HCEC 1CT (cell line): ENCODE measurements around the gene GRIFIN.
"Not testable (repeated sequence)": the region's sequence is repeated elsewhere in the genome, so short reads cannot be mapped to it uniquely, and the experiment has no call there.

Experiments used
- DNase-seq: peaks from one replicate; pipeline ENCODE4 v3.0.0-alpha.2; 2017

GRIFIN gene

GRCh38 chr7:2477447-2478398 lies 1.5 kb upstream of the GRIFIN start:
- peak; percentile 54 for DNase-seq

DNA sequence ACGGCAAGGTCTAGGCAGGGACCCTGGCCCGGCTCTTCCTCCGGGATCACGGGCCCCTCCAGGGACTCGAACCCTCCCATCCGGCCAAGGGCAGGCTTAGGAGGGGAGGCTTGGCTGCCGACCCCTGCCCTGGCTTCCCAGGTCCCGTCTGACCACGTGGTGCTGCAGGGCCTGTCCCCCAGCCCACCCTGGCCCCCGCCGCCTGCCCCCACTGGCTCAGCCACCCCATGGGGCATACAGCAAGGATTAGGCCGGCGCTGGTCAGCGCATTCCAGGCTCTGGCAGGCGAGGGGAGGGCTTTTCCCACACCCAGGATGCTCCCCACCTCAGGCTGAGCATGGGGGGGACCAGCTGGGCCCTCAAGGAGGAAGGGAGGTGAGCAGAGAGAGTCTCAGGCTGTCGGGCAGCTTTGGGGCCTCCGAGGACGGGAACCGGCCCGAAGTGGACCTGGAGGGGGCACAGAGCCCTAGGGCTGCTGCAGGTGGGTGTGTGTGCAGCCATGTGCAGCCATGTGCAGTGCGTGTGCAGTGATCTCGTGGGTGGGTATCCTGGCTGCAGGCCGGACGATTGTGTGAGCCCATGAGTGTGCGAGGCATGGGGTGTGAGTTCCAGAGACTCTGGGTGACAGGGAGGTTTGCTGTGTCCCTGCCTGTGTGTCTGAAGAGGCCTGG lies 713 bp upstream of the GRIFIN start:
- DNase-seq, result no peak

DNA sequence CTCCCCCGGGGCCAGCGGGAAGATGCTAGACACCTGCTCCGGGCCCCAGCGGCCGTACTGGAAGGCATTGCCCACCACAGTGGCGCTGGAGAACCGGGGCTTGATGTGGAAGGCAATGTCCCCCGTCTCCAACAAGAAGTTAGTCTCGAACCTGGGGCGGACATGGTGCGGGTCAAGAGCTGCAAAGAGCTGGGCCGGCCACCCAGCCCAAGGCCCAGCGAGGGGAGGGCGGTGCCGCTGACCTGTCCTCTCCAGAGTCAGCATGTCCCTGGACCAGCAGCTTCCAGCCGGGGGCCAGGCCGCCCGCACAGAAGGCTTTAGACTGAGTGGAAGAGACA lies 551 bp downstream of the GRIFIN start:
- no peak for DNase-seq

- no peak for DNase-seq
Measured at GRCh38 chr7:2474813-2475677, 1.2 kb downstream of the GRIFIN start.

GRCh38 chr7:2474224-2474623 lies 2.0 kb downstream of the GRIFIN start:
- no peak for DNase-seq

- no peak for DNase-seq
Measured at GRCh38 chr7:2473496-2474180, 2.6 kb downstream of the GRIFIN start.

GRCh38 chr7:2472739-2473138 lies 3.5 kb downstream of the GRIFIN start:
- no peak for DNase-seq

GRCh38 chr7:2471396-2471795 lies 4.8 kb downstream of the GRIFIN start:
- no peak for DNase-seq

GRCh38 chr7:2471022-2471329 lies 5.2 kb downstream of the GRIFIN start:
- peak; percentile 35 for DNase-seq

DNA sequence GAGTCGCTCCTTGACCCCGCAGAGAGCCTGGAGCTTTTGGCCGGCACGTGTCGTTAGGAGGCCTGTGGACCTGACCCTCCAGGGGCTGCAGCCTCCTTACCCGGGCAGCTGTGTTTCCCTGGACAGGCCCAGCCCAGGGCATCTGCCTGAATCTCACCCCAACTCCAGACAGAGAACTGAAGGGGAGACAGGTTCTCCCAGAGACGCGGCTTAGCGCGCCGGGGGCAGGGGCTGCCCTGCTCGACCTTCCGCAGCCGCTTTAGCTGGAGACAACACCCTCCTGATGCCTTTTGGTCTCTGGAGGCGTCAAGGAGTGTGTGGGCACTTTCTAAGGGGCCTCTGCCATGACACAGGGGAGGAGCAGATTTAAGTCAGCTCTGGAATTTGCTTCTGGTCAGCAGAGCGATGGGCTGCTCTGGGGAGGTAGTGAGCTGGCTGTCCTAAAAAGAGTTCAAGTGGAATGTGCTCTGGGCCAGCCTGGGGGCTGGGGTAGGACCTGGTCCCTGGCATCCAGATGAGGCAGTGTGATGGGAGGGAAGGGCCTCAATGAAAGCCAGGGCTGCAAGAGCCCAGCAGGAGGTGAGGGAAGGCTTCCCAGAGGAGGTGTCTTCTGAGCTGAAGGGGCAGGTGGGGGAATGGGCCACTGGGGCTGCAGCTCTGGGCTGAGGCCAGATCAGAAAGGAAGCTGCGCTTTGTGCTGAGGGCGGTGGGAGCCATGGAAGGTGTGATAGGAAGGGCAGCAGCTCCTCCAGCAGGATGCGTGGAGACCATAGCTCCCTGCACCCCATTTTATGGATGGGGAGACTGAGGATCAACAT lies 5.8 kb downstream of the GRIFIN start:
- no peak for DNase-seq

- DNase-seq, result not testable (repeated sequence)
Measured at GRCh38 chr7:2469460-2470203, 6.6 kb downstream of the GRIFIN start.

DNA sequence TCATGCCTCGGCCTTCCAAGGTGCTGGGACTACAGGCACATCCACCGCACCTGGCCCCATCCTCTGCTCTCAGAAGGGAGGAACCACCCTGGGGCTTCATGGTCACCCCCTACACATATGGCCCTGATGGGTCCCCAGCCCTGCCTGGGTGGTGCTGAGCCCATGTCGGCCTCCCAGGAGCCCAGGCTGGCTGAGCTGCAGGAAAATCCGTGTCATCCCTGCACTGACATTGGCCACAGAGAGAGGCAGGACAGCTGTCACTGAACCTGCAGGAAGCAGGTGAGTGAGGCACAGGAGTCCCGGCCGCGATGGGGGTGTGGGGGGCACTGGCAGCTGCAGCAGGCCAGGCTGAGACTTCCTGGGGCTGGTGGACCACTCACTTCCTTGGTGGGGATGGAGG lies 8.0 kb downstream of the GRIFIN start:
- DNase-seq, result no peak

GRCh38 chr7:2466675-2467074 lies 9.5 kb downstream of the GRIFIN start:
- DNase-seq, result no peak

- no peak for DNase-seq
Measured at GRCh38 chr7:2465928-2466327, 10.3 kb downstream of the GRIFIN start.

DNA sequence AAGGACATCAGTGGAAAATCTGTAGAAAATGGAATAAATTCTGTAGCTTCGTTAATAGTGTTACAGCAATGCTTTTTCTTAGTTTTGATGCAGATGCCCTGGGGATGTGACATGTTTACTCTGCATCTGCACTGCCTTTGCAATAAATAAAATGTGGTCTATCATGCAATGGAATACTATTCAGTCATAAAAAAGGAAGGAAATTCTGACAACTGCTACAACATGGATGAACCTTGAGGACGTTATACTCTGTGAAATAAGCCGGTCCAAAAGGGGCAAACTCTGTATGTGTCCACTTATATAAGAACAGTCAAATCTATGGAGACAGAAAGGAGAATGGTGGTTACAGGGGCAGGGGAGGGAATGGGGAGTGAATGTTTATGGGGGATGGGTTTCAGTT lies 13.5 kb downstream of the GRIFIN start:
- DNase-seq, result no peak

DNA sequence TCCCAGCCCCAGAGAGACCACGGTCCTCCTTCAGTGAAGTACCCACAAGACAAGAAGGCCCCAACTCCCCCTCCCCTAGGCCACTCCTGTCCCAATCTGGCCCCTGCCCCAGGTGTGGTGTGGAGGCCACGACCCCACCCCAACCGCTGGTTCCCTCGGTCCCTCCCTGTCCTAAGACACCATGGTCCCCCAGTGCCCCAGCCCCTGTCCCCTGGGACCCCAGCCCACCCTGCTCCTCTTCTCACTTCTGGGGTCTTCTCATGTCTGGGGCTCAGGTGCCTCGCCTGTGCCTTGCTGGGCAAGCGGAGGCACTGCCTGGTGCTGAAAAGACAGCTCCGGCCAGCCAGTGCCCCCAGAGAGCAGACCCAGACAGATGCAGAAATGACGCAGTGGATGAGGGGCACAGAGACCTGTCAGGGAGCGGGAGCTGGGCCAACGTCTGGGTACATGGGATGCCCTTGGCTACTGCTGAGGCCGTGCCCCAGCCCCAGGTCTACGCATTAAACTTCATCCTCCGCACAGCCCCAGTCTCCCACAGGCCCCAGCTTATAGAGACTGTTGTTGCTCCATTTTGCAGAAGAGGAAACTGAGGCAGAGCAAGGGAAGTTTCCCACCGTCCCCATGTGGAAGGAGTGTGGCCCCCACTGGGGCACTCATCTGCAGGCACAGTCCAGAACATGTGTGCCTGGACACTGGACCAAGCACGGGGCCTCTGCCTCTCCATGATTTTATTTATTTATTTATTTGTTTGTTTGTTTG lies 14.8 kb downstream of the GRIFIN start:
- no peak for DNase-seq

- no peak for DNase-seq
Measured at GRCh38 chr7:2460641-2461040, 15.6 kb downstream of the GRIFIN start.

DNA sequence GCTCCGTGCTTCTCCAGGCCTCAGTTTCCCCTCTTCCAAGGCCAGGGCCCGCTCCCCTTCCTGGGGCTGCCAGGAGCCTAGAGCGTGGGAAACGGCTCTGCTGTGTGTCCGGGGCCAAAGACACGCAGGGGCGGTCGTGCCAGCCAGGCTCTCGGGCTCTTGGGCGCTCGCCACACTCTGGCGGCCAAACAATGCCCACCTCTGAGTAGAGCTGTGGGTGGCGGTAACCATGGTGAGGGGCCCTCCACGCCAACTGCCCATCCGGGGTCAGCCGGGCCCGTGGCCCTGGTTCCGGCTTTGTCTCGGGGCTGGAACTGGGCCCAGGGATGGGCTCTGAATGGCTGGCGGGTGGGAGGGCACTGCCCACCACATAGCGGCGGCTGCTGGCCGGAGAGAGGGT lies 16.0 kb downstream of the GRIFIN start:
- no peak for DNase-seq

DNA sequence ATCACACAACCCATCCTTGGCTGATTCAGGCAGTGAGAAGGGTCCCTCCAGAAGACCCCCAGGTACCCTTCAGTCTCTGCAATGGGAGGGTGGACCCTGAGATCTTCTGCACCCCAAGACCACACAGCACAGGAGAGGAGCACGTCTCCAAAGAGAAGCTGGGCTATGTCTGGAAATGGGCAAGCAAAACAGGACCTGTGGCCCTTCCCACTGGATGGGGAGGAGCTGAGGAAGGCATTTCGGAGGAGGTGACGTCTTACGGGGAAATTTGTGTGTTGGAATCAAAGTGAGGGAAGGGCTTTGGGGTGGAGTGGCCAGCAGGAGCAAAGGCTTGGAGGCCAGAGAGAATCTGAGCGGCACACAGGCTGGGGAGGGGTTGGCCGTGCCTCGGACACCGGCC lies 16.5 kb downstream of the GRIFIN start:
- DNase-seq, result no peak

GRCh38 chr7:2453849-2454248 lies 22.3 kb downstream of the GRIFIN start:
- DNase-seq, result not testable (repeated sequence)
